ENCODE results near the gene FLVCR1. TPM values are rescaled to one million over a fixed set of nuclear protein-coding genes. Genes with fewer than 3 reads are reported as not detected.

FLVCR1 gene
- polyA plus RNA-seq, 1 experiment, result 2.0 TPM

DNA sequence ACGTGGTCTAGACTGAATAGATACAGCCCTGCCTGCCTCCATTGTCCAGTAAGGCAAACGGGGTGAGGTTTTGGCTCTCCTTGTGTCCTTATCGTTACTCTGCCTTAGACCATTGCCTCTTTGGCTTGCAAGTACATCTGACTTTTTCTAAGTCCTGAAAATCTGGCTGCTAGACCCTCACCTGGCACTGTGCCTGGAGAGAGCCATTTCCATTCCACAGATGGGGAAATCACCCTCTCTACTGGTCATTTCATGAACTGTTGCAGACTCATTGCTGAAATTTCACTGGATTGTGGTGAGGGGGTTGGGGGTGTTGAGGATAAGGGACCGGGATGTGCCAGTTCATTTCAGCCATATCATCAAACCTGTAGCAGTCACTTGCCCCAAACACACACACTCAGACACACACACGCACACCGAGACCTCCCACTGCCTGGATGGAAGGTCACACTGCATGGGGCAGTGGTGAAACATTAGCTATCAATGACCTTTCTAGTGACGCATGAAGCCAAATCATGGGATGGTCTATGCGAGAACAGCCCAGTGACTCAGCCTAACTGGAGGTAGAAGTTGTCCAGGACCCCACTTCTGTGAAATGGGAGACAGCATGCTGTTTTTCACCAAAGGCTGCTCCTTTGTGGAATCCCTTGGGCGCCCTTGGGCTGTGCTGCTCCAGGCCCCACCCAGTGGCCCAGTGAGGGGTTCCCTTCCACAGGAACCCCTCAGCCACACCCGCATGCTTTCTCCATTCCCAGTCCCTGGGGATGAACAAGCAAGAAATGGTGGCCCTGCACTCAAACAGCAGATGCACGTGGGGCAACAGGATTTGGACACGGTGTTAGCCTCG is 57.4 kb downstream of the FLVCR1 start:
- CTCF ChIA-PET, result interaction anchor here (0.6 to 1.3 kb wide), 3 partner anchors 136 to 250 kb away, joined by 3 read pairs; no protein-coding TSS in a partner anchor
- TF ChIP-seq CTCF (IDR thresholded peaks at IDR 0.05; ENCODE audit: low read depth, low read length), result peak; percentile 60
- POLR2A ChIA-PET, result no interaction called here
- peaks cover 6% of the 10 kb centered on the region for H3K27me3 ChIP-seq (ENCODE audit: control insufficient read depth, insufficient read depth, low read length)
- H3K4me3 ChIP-seq (ENCODE audit: low read depth, low read length), result no peak overlapping the region
- H3K9me3 ChIP-seq (ENCODE audit: control insufficient read depth, insufficient read depth, low read length), result no peaks in the 10 kb centered on the region; the same call in 1 of the 2 replicates
- peak; percentile 43 for DNase-seq (ENCODE audit: low read depth, low spot score)
- no peak overlapping the region for H3K27ac ChIP-seq (ENCODE audit: low read depth, low read length)

DNA sequence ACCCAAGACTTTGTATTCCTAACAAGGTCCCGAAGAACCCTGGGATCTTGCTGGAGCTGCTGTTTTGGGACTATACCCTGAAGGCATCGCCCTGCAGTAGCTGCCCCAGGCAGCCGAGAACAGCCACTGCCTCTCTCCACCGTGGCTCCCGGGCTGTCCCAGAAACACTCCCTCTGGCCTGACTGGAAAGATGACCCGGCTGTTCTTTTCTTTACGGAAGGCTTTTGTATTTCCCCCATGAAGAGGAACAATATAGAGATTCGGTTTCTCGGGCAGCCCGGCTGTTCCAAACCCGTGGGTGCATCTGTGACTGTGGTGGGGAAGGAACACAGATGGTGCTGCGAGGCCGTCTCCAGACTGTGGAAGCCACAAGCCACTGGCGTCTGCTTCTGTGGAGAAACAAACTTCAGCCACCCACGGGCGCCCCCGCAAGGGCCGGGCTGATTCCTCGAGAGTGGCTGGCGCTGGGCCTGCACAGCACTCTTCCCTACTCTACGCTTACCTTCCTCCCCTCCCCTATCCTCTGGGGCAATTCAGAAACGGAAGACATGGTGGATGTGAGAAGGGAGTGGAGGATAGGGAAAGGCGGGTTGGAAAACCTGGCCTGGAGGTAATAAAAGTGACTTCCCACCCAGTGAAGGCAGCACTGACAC is 58.5 kb downstream of the FLVCR1 start:
- no peak overlapping the region for H3K4me3 ChIP-seq (ENCODE audit: low read depth, low read length)
- no peaks in the 10 kb centered on the region; the same call in 1 of the 2 replicates for H3K9me3 ChIP-seq (ENCODE audit: control insufficient read depth, insufficient read depth, low read length)
- no peak for DNase-seq (ENCODE audit: low read depth, low spot score)
- no peak overlapping the region for H3K27ac ChIP-seq (ENCODE audit: low read depth, low read length)
- ChIA-PET CTCF (interaction anchor here (1.0 to 1.3 kb wide), 2 partner anchors 167 to 251 kb away, joined by 3 read pairs; no protein-coding TSS in a partner anchor), POLR2A (no interaction called here)
- H3K27me3 ChIP-seq (ENCODE audit: control insufficient read depth, insufficient read depth, low read length), result peaks cover 9% of the 10 kb centered on the region
- no peak for TF ChIP-seq CTCF (IDR thresholded peaks at IDR 0.05; ENCODE audit: low read depth, low read length)

DNA sequence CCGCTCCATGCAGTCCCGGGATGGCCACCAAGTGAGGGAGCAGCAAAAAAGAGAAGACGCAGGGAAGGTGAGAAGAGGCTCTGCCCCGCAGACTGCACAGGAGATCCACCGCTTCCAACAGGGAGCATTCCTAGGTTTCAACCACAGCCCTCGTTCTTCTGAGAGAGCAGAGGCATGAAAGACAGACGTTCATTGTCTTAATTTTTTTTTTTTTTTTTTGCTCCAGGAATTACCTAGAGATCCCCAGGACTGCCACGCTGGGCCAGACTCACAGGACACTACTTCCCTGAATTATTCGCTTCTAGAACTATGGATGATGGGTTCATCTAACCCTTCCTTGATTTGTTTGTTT is 59.0 kb downstream of the FLVCR1 start:
- no peak overlapping the region for H3K27ac ChIP-seq (ENCODE audit: low read depth, low read length)
- CTCF ChIA-PET, result no interaction called here
- no peak for TF ChIP-seq CTCF (IDR thresholded peaks at IDR 0.05; ENCODE audit: low read depth, low read length)
- no peak overlapping the region for H3K4me3 ChIP-seq (ENCODE audit: low read depth, low read length)
- H3K27me3 ChIP-seq (ENCODE audit: control insufficient read depth, insufficient read depth, low read length), result peaks cover 14% of the 10 kb centered on the region
- POLR2A ChIA-PET, result no interaction called here
- H3K9me3 ChIP-seq (ENCODE audit: control insufficient read depth, insufficient read depth, low read length), result no peaks in the 10 kb centered on the region; the same call in 1 of the 2 replicates
- DNase-seq (ENCODE audit: low read depth, low spot score), result no peak

- CTCF ChIA-PET, result no interaction called here
- Histone ChIP-seq H3K4me3 (ENCODE audit: low read depth, low read length) (no peak overlapping the region), H3K27me3 (ENCODE audit: control insufficient read depth, insufficient read depth, low read length) (peaks cover 18% of the 10 kb centered on the region), H3K9me3 (ENCODE audit: control insufficient read depth, insufficient read depth, low read length) (no peaks in the 10 kb centered on the region; the same call in 1 of the 2 replicates), H3K27ac (ENCODE audit: low read depth, low read length) (no peak overlapping the region)
- no peak for TF ChIP-seq CTCF (IDR thresholded peaks at IDR 0.05; ENCODE audit: low read depth, low read length)
- DNase-seq (ENCODE audit: low read depth, low spot score), result no peak
- POLR2A ChIA-PET, result no interaction called here
Observed at GRCh38 chr1:212917858-212918257, 59.8 kb downstream of the FLVCR1 start.

DNA sequence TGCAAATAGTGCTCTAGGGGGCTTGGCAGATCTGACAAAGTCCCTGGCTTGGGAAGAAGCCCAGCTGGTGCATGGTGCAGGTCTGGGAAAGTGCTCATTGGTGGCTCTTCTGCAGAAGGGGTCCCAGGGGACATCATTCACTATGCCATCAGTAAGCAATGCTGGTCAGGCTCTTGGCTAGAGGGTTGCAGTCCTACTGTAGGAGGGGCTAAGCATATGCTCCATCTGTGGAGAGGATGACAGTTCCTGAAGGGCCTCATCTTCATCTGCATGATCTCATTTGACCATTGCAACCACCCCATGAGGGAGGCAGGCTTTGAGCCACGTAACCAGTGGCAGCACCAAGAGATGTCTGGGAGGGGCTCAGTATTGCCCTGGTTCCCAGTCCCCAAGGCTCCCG is 60.7 kb downstream of the FLVCR1 start:
- DNase-seq (ENCODE audit: low read depth, low spot score), result no peak
- peaks cover 18% of the 10 kb centered on the region for H3K27me3 ChIP-seq (ENCODE audit: control insufficient read depth, insufficient read depth, low read length)
- H3K4me3 ChIP-seq (ENCODE audit: low read depth, low read length), result no peak overlapping the region
- CTCF ChIA-PET, result no interaction called here
- TF ChIP-seq CTCF (IDR thresholded peaks at IDR 0.05; ENCODE audit: low read depth, low read length), result no peak
- H3K27ac ChIP-seq (ENCODE audit: low read depth, low read length), result no peak overlapping the region
- no peaks in the 10 kb centered on the region; the same call in 1 of the 2 replicates for H3K9me3 ChIP-seq (ENCODE audit: control insufficient read depth, insufficient read depth, low read length)
- POLR2A ChIA-PET, result no interaction called here

Measured in AG04450 (cell line).